Right lobe of liver (tissue), 4 donors: ENCODE data around the gene ACP3.

Experiments used
- CTCF ChIP-seq, 4 donors: fragments of 200-600 bp in 3 of 4; fragments of 450-650 bp in 1 of 4; IDR thresholded peaks; one replicate each; pipeline versions ENCODE4 v1.5.1 to v1.8.0; 2016 to 2022; ENCODE audit warnings: antibody characterized with exemption in 4 of 4, mild to moderate bottlenecking in 2 of 4
- POLR2A ChIP-seq: fragments of 450-650 bp; IDR thresholded peaks from one replicate; pipeline ENCODE4 v1.6.1; 2017; ENCODE audit warnings: antibody characterized with exemption, mild to moderate bottlenecking
- donor health status: DM: no; HTN: no; CAD: no.
- donor health status: DM: no; HTN: no; CAD: no.
- donor health status: DM: no; HTN: yes; CAD: no.

GRCh38 chr3:132293251-132293650, 24.0 kb upstream of the ACP3 start:
- TF ChIP-seq CTCF (IDR thresholded peaks at IDR 0.05) (no peak), POLR2A (no peak)
